ENCODE results near the gene SENP7.

- no peak for TF ChIP-seq POLR2AphosphoS5 (IDR thresholded peaks at IDR 0.05; ENCODE audit: low read depth, low read length)
- TF ChIP-seq POLR2A (IDR thresholded peaks at IDR 0.05; ENCODE audit: low read depth, low read length), result no peak
These were observed 17.5 kb downstream of the SENP7 start for GRCh38 chr3:101495552-101495951.
